NB4 (cell line): ENCODE results near the gene DNAH7.

ENCODE experiments used
- MAX ChIP-seq: IDR thresholded peaks from 2 replicates; pipeline ENCODE4 v1.6.1; 2011; ENCODE audit warnings: low read depth, low read length
- MYC ChIP-seq: IDR thresholded peaks from 2 replicates; pipeline ENCODE4 v1.6.1; 2011; ENCODE audit warnings: low read depth, low read length
- POLR2A ChIP-seq: IDR thresholded peaks from 2 replicates; pipeline ENCODE4 v1.6.1; 2011; ENCODE audit warnings: mild to moderate bottlenecking; ENCODE audit not compliant: insufficient read length; ENCODE audit errors: extremely low read depth
- TF ChIP-seq, protein P1 (sequence below): IDR thresholded peaks from one replicate; pipeline ENCODE4 v1.5.1; 2012; ENCODE audit warnings: low read depth, low read length

DNA sequence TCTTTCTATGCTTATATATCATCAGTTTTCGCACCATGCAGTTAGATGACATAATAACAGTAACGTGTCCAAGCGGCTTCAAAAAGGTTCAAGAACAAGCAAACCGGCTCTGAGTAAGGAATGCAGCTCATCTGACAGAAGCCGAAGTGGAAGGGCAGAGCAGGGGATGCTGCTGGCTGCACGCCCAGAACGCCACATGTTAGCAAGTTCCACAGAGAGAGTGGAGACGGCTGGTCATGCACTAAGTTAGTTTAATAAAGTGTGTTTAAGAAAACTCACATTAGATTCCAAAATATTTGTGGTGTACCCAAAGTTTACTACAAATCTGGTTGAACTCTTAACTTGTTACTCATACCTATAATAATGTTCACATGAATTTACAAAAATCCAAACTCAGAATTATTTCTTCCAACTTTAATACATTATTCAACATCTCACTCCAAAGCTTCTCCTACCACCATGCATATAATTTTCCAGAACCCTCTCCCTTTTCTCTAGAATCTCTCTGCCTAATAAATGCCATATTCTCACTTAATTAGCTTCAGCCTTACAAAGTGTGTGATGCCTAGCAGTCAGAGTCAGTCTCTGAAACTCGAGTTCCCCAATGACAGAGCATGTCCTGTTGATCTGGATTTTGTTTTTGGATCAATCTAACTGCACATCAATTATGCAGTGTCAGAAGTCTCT, 170.0 kb downstream of the DNAH7 start:
- TF ChIP-seq, protein P1, sequence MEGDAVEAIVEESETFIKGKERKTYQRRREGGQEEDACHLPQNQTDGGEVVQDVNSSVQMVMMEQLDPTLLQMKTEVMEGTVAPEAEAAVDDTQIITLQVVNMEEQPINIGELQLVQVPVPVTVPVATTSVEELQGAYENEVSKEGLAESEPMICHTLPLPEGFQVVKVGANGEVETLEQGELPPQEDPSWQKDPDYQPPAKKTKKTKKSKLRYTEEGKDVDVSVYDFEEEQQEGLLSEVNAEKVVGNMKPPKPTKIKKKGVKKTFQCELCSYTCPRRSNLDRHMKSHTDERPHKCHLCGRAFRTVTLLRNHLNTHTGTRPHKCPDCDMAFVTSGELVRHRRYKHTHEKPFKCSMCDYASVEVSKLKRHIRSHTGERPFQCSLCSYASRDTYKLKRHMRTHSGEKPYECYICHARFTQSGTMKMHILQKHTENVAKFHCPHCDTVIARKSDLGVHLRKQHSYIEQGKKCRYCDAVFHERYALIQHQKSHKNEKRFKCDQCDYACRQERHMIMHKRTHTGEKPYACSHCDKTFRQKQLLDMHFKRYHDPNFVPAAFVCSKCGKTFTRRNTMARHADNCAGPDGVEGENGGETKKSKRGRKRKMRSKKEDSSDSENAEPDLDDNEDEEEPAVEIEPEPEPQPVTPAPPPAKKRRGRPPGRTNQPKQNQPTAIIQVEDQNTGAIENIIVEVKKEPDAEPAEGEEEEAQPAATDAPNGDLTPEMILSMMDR = no peak
- no peak for TF ChIP-seq MAX
- TF ChIP-seq POLR2A = no peak
- no peak for TF ChIP-seq MYC
